HepG2 (cell line): ENCODE results near the gene ACACA. TPM values are rescaled to one million over a fixed set of nuclear protein-coding genes. Genes with fewer than 3 reads are reported as not detected.

ENCODE experiments used
- ATF4 ChIP-seq, 2 experiments: fragments of 450-650 bp in 1 of 2; sonication (generic) in 1 of 2; formaldehyde crosslinking; IDR thresholded peaks; 2 replicates each; pipeline versions ENCODE4 v1.5.0 to v1.8.0; 2020 to 2022; ENCODE audit warnings: mild to moderate bottlenecking in 1 of 2, missing genetic modification reagents in 1 of 2
- GABPB1 ChIP-seq: IDR thresholded peaks from 2 replicates; pipeline ENCODE4 v1.6.1; 2016; ENCODE audit warnings: mild to moderate bottlenecking, missing genetic modification reagents, moderate library complexity, missing compliant biosample characterization
- RNF2 ChIP-seq: fragments of 450-650 bp; conservative IDR thresholded peaks from 2 replicates; pipeline ENCODE4 v1.6.1; 2016; ENCODE audit warnings: low read depth
- SKI ChIP-seq: fragments of 450-650 bp; IDR thresholded peaks from one replicate; pipeline ENCODE4 v1.6.1; 2018; ENCODE audit warnings: mild to moderate bottlenecking; ENCODE audit not compliant: partially characterized antibody
- TEF ChIP-seq: sonication (generic); formaldehyde crosslinking; IDR thresholded peaks from 2 replicates; pipeline ENCODE4 v1.5.0; 2020; ENCODE audit warnings: missing genetic modification reagents
- TOE1 ChIP-seq: sonication (generic); formaldehyde crosslinking; IDR thresholded peaks from 2 replicates; pipeline ENCODE4 v1.4.0; 2020; ENCODE audit warnings: mild to moderate bottlenecking, missing genetic modification reagents
- YEATS4 ChIP-seq: sonication (generic); formaldehyde crosslinking; IDR thresholded peaks from 2 replicates; pipeline ENCODE4 v1.4.0; 2020; ENCODE audit warnings: missing genetic modification reagents, borderline replicate concordance
- YY1 ChIP-seq: IDR thresholded peaks from 2 replicates; pipeline ENCODE4 v1.6.1; 2011; ENCODE audit warnings: low read length, low read depth, moderate library complexity, mild to moderate bottlenecking; ENCODE audit not compliant: insufficient read depth, insufficient replicate concordance
- ZBTB26 ChIP-seq: IDR thresholded peaks from 2 replicates; pipeline ENCODE4 v1.6.1; 2016; ENCODE audit warnings: missing compliant biosample characterization, missing genetic modification reagents, borderline replicate concordance
- ZC3H13 ChIP-seq: sonication (generic); formaldehyde crosslinking; IDR thresholded peaks from 2 replicates; pipeline ENCODE4 v1.8.1; 2023; ENCODE audit warnings: mild to moderate bottlenecking, missing genetic modification reagents, moderate library complexity
- ZFP62 ChIP-seq: sonication (generic); formaldehyde crosslinking; IDR thresholded peaks from 2 replicates; pipeline ENCODE4 v1.4.0; 2020; ENCODE audit warnings: missing genetic modification reagents
- ZNF18 ChIP-seq: sonication (generic); formaldehyde crosslinking; IDR thresholded peaks from 2 replicates; pipeline ENCODE4 v1.8.0; 2022; ENCODE audit warnings: mild to moderate bottlenecking, missing genetic modification reagents; ENCODE audit not compliant: insufficient replicate concordance
- ZNF609 ChIP-seq: sonication (generic); formaldehyde crosslinking; IDR thresholded peaks from 2 replicates; pipeline ENCODE4 v1.4.0; 2020; ENCODE audit warnings: mild to moderate bottlenecking, missing genetic modification reagents, borderline replicate concordance
- ZNF749 ChIP-seq: sonication (generic); formaldehyde crosslinking; IDR thresholded peaks from 2 replicates; pipeline ENCODE4 v1.8.0; 2022; ENCODE audit warnings: mild to moderate bottlenecking, missing genetic modification reagents, moderate library complexity, borderline replicate concordance
- ZNF800 ChIP-seq: sonication (generic); formaldehyde crosslinking; IDR thresholded peaks from 2 replicates; pipeline ENCODE4 v1.4.0; 2020; ENCODE audit warnings: missing genetic modification reagents
- polyA plus RNA-seq, 8 experiments: library from polyadenylated mRNA; depleted of rRNA in 3 of 8; stranded (reverse) in 7 of 8; unstranded in 1 of 8; fragments of >200 nt; fragmentation: Illumina TruSeq in 4 of 8; extraction: Trizol in 4 of 8; gene quantifications; 2 replicates each; pipeline versions ENCODE4 v1.2.1 to v1.2.3, GENCODE V29; 2011 to 2016; ENCODE audit warnings: low read depth in 4 of 8, missing spikeins in 1 of 8, mixed read lengths in 1 of 8; ENCODE audit not compliant: insufficient read depth in 1 of 8
- total RNA-seq, 5 experiments: library from RNA; depleted of rRNA; stranded (reverse); fragments of >200 nt; fragmentation: Illumina TruSeq; extraction: Trizol; gene quantifications; 2 replicates each; pipeline ENCODE4 v1.2.3, GENCODE V29; 2016; ENCODE audit warnings: low read depth in 1 of 5

Gene ACACA
- total and polyA plus RNA-seq, 2 of the 13 experiments (the other 11 are each of a cell fraction or from before 2014, with no cell fraction given), result 39.2 to 47.2 TPM

GRCh38 chr17:37406635-37407461 is at the start of gene ACACA, which contains the start of gene TADA2A (continued):
- TF ChIP-seq ZNF800 (peak; percentile 58; the same call in 1 of the 2 replicates), ZFP62 (CRISPR knock-in tag) (no peak), SKI (peak; percentile 19), TEF (CRISPR knock-in tag) (no peak), ZC3H13 (CRISPR knock-in tag) (peak; percentile 73), ZBTB26 (CRISPR knock-in tag) (peak; percentile 57; the same call in 1 of the 2 replicates), ATF4 (CRISPR knock-in tag; IDR thresholded peaks at IDR 0.05) (peak in 1 of 2 experiments; percentile 36; a peak in 1 of 4 replicates), RNF2 (no peak; the same call in 1 of the 2 replicates), YEATS4 (peak; percentile 56; the same call in 1 of the 2 replicates), YY1 (peak; percentile 86), ZNF609 (CRISPR knock-in tag) (0 out of 2 replicates have a peak, but pooled peaks have one; percentile 14), GABPB1 (CRISPR knock-in tag) (peak; percentile 50), ZNF749 (CRISPR knock-in tag) (0 out of 2 replicates have a peak, but pooled peaks have one; percentile 13), ZNF18 (peak; percentile 49), TOE1 (CRISPR knock-in tag) (0 out of 2 replicates have a peak, but pooled peaks have one; percentile 9)
